Measurements from ENCODE around the gene ROCK2. TPM values are rescaled to one million over a fixed set of nuclear protein-coding genes. Genes with fewer than 3 reads are reported as not detected.
"Not testable (repeated sequence)": the region's sequence is repeated elsewhere in the genome, so short reads cannot be mapped to it uniquely, and the experiment has no call there.

ROCK2 gene
- total RNA-seq, 4 donors from 2014 or later, result 42.0 to 85.4 (median 70.7) TPM

DNA sequence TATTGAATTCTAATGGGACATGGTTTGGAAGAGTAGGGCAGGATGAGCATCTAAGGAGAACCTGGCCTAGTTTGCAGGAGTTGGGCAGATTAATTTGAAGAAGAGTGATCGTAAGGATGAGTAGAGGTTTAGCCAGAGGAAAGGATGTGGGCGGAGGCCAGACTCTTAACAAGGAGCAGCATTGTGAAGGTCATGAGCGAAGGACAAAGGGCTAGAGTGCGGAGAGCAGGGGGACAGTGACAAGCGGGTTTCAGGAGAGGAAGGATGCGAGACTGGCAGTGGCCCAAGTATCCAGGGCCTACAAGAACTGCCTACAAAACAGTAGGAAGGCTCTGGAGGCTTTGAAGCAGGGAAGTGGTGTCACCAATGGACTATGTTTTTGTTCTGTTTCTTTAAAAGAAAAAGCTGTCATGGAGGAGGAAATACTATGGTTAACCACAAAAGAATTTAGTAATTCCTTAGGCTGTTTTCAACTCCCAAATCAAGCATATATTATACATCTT lies 169.1 kb downstream of the ROCK2 start:
- ATAC-seq (peak in 1 of 2 donors; percentile 30), DNase-seq (no peak)
- Histone ChIP-seq H3K9me3 (no peaks in the 10 kb centered on the region), H3K27ac (no peak overlapping the region), H3K4me3 (no peak overlapping the region), H3K36me3 (peaks cover 0 to 22% of the 10 kb centered on the region in 2 donors), H3K4me1 (no peaks in the 10 kb centered on the region), H3K27me3 (no peaks in the 10 kb centered on the region)
- in situ Hi-C loops (cut with MboI; ENCODE audit: low sequenced_read_pairs in 4 of 4) (no loop called here), intact Hi-C loops (cut with DNase I; ENCODE audit: low total_unique reads) (no loop called here)
- no peak for TF ChIP-seq POLR2A (IDR thresholded peaks at IDR 0.05)
- TF ChIP-seq, protein P1, sequence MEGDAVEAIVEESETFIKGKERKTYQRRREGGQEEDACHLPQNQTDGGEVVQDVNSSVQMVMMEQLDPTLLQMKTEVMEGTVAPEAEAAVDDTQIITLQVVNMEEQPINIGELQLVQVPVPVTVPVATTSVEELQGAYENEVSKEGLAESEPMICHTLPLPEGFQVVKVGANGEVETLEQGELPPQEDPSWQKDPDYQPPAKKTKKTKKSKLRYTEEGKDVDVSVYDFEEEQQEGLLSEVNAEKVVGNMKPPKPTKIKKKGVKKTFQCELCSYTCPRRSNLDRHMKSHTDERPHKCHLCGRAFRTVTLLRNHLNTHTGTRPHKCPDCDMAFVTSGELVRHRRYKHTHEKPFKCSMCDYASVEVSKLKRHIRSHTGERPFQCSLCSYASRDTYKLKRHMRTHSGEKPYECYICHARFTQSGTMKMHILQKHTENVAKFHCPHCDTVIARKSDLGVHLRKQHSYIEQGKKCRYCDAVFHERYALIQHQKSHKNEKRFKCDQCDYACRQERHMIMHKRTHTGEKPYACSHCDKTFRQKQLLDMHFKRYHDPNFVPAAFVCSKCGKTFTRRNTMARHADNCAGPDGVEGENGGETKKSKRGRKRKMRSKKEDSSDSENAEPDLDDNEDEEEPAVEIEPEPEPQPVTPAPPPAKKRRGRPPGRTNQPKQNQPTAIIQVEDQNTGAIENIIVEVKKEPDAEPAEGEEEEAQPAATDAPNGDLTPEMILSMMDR (IDR thresholded peaks at IDR 0.05 in 4 of 5, conservative IDR thresholded peaks at IDR 0.05 in 1 of 5), result no peak

DNA sequence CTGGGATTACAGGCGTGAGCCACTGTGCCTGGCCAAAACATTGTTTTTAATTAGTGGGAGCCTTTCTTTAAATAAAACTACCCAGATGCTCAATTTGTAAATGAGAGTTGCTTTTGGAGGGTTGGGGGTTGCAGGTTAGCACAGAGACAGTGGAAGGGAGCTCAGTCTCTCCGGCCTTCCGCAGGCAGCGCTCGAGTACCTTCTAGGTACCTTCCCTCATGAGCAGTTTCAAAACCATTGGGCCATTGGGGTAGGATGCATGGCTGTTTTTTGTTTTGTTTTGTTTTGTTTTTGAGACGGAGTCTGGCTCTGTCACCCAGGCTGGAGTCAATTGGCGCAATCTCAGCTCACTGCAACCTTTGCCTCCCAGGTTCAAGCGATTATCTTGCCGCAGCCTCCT lies 170.2 kb downstream of the ROCK2 start:
- H3K4me3 ChIP-seq, result no peak overlapping the region
- H3K4me1 ChIP-seq, result no peaks in the 10 kb centered on the region
- in situ Hi-C loops (cut with MboI; ENCODE audit: low sequenced_read_pairs in 4 of 4) (no loop called here), intact Hi-C loops (cut with DNase I; ENCODE audit: low total_unique reads) (no loop called here)
- ATAC-seq (no peak), DNase-seq (no peak)
- peaks cover 0 to 10% of the 10 kb centered on the region in 2 donors for H3K36me3 ChIP-seq
- H3K27ac ChIP-seq, result no peak overlapping the region
- no peaks in the 10 kb centered on the region for H3K27me3 ChIP-seq
- H3K9me3 ChIP-seq, result no peaks in the 10 kb centered on the region
- TF ChIP-seq POLR2A (IDR thresholded peaks at IDR 0.05), result no peak
- TF ChIP-seq, protein P1 (IDR thresholded peaks at IDR 0.05 in 4 of 5, conservative IDR thresholded peaks at IDR 0.05 in 1 of 5), result no peak

DNA sequence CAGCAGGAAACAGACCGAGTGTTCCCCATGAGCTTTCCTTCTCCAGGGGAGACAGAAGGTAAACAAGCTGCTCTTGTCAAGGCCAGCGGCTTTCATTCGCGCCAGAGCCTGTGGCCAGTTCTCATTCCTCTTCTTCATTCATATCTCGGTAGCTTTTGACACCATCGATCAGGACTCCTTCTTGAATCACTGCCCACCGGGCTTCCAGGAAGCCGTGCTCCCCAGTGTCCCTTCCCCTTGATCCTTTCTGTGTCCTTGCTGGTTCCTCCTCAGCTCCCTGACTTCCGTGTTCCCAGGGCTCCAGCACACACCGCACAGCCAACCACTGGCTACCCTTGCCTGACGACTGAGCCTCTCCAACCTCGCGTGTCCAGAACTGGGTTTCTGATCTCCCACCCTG lies 175.1 kb downstream of the ROCK2 start:
- no peaks in the 10 kb centered on the region for H3K27me3 ChIP-seq
- H3K9me3 ChIP-seq, result no peaks in the 10 kb centered on the region
- no peaks in the 10 kb centered on the region for H3K4me1 ChIP-seq
- in situ Hi-C loops (cut with MboI; ENCODE audit: low sequenced_read_pairs in 4 of 4) (no loop called here), intact Hi-C loops (cut with DNase I; ENCODE audit: low total_unique reads) (no loop called here)
- ATAC-seq (no peak), DNase-seq (no peak)
- H3K36me3 ChIP-seq, result no peaks in the 10 kb centered on the region
- TF ChIP-seq, protein P1 (IDR thresholded peaks at IDR 0.05 in 4 of 5, conservative IDR thresholded peaks at IDR 0.05 in 1 of 5), result no peak
- TF ChIP-seq POLR2A (IDR thresholded peaks at IDR 0.05), result no peak
- H3K4me3 ChIP-seq, result no peak overlapping the region
- no peak overlapping the region for H3K27ac ChIP-seq

DNA sequence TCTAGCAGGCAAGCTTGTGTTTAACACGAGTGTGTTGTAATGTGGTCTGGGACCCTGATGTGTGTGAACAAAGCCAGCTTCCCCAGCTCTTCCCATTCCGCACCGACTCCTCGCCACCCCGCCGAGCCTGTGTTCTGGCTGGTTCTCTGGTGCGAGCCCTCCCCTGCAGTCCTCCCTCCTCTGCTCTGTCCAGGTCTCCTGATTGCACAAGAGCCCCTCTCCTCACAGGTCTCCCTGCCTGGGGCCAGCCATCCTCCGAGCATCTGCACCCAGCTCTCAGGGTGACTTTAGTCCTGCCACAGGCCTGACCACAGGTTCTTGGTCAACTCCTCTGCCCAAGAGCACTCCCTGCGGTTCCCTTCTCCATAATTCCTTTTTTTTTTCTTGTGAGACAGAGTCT lies 175.9 kb downstream of the ROCK2 start:
- Histone ChIP-seq H3K36me3 (no peaks in the 10 kb centered on the region), H3K4me1 (no peaks in the 10 kb centered on the region), H3K9me3 (no peaks in the 10 kb centered on the region), H3K4me3 (no peak overlapping the region), H3K27ac (no peak overlapping the region), H3K27me3 (no peaks in the 10 kb centered on the region)
- ATAC-seq (no peak), DNase-seq (no peak)
- TF ChIP-seq, protein P1 (IDR thresholded peaks at IDR 0.05 in 4 of 5, conservative IDR thresholded peaks at IDR 0.05 in 1 of 5), result no peak
- no peak for TF ChIP-seq POLR2A (IDR thresholded peaks at IDR 0.05)
- in situ Hi-C loops (cut with MboI; ENCODE audit: low sequenced_read_pairs in 4 of 4), result no loop called here
- intact Hi-C loops (cut with DNase I; ENCODE audit: low total_unique reads), result no loop called here

DNA sequence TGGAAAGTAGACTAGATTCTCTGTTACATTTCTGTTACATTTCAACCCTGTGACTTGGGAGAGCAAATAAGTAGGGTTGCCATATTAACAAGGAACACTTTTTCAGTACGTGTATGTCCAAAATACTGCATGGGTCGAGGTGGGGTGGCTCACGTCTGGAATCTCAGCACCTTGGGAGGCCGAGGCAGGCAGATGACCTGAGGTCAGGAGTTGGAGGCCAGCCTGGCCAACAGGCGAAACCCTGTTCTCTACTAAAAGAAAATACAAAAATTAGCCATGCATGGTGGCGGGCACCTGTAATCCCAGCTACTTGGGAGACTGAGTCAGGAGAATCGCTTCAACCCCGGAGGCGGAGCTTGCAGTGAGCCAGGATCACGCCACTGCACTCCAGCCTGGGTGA lies 178.0 kb downstream of the ROCK2 start:
- no peaks in the 10 kb centered on the region for H3K36me3 ChIP-seq
- no peak for TF ChIP-seq POLR2A (IDR thresholded peaks at IDR 0.05)
- TF ChIP-seq, protein P1 (IDR thresholded peaks at IDR 0.05 in 4 of 5, conservative IDR thresholded peaks at IDR 0.05 in 1 of 5), result no peak
- H3K9me3 ChIP-seq, result no peaks in the 10 kb centered on the region
- no peak overlapping the region for H3K4me3 ChIP-seq
- ATAC-seq, result no peak
- H3K27me3 ChIP-seq, result no peaks in the 10 kb centered on the region
- no peak for DNase-seq
- no peak overlapping the region for H3K27ac ChIP-seq
- in situ Hi-C loops (cut with MboI; ENCODE audit: low sequenced_read_pairs in 4 of 4), result no loop called here
- intact Hi-C loops (cut with DNase I; ENCODE audit: low total_unique reads), result no loop called here
- H3K4me1 ChIP-seq, result no peaks in the 10 kb centered on the region

DNA sequence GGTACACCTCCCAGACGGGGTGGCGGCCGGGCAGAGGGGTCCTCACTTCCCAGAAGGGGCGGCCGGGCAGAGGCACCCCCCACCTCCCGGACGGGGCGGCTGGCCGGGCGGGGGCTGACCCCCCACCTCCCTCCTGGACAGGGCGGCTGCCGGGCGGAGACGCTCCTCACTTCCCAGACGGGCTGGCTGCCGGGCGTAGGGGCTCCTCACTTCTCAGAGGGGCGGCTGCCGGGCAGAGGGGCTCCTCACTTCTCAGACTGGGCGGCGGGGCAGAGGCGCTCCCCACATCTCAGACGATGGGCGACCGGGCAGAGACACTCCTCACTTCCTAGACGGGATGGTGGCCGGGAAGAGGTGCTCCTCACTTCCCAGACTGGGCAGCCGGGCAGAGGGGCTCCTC lies 179.4 kb downstream of the ROCK2 start:
- H3K36me3 ChIP-seq; intact Hi-C loops (cut with DNase I; ENCODE audit: low total_unique reads); in situ Hi-C loops (cut with MboI; ENCODE audit: low sequenced_read_pairs in 4 of 4): not testable (repeated sequence)

More for the DNA sequence above, 179.4 kb downstream of the ROCK2 start:
- H3K9me3 ChIP-seq, ATAC-seq, H3K27ac ChIP-seq, H3K4me3 ChIP-seq, DNase-seq, H3K4me1 ChIP-seq, H3K27me3 ChIP-seq: not testable (repeated sequence)
